KMS-11 (cell line): ENCODE data around the gene TMEM245.

Experiments used
- H2AFZ ChIP-seq: fragments of 200-600 bp; sonication (generic); 2 replicates; pipeline ENCODE4 v1.6.1; 2016; ENCODE audit warnings: antibody characterized with exemption, mixed run types, low read depth
- H3K27ac ChIP-seq: fragments of 200-600 bp; sonication (generic); 2 replicates; pipeline ENCODE4 v1.6.1; 2016; ENCODE audit warnings: mild to moderate bottlenecking, mixed run types
- H3K27me3 ChIP-seq: fragments of 200-600 bp; sonication (generic); 2 replicates; pipeline ENCODE4 v1.6.1; 2017; ENCODE audit warnings: mild to moderate bottlenecking, low read depth, mixed run types, moderate library complexity; ENCODE audit not compliant: insufficient read depth
- H3K36me3 ChIP-seq: fragments of 200-600 bp; sonication (generic); 2 replicates; pipeline ENCODE4 v1.6.1; 2017; ENCODE audit warnings: mild to moderate bottlenecking, mixed run types; ENCODE audit not compliant: insufficient read depth
- H3K4me1 ChIP-seq: fragments of 200-600 bp; sonication (generic); 2 replicates; pipeline ENCODE4 v1.6.1; 2016; ENCODE audit warnings: mild to moderate bottlenecking, low read depth, mixed run types; ENCODE audit not compliant: poor library complexity, severe bottlenecking
- H3K4me2 ChIP-seq: fragments of 200-600 bp; sonication (generic); 2 replicates; pipeline ENCODE4 v1.7.0; 2016; ENCODE audit warnings: mild to moderate bottlenecking, mixed run types
- H3K4me3 ChIP-seq: fragments of 200-600 bp; sonication (generic); IDR thresholded peaks from 2 replicates; pipeline ENCODE4 v1.6.1; 2017; ENCODE audit warnings: low read depth, low read length, mixed read lengths; ENCODE audit not compliant: insufficient read depth
- H3K79me2 ChIP-seq: fragments of 200-600 bp; sonication (generic); 2 replicates; pipeline ENCODE4 v1.6.1; 2016; ENCODE audit warnings: low read depth, mixed run types; ENCODE audit not compliant: insufficient read depth
- H3K9ac ChIP-seq: fragments of 200-600 bp; sonication (generic); 2 replicates; pipeline ENCODE4 v1.6.1; 2016; ENCODE audit warnings: mild to moderate bottlenecking, mixed run types
- H4K20me1 ChIP-seq: fragments of 200-600 bp; sonication (generic); 2 replicates; pipeline ENCODE4 v1.6.1; 2016; ENCODE audit warnings: mild to moderate bottlenecking, mixed run types; ENCODE audit not compliant: insufficient read depth
- CTCF ChIP-seq: fragments of 200-600 bp; sonication (generic); conservative IDR thresholded peaks from 2 replicates; pipeline ENCODE4 v1.6.1; 2017; ENCODE audit warnings: low read depth, mild to moderate bottlenecking, antibody characterized with exemption, low read length, moderate library complexity, mixed read lengths

TMEM245 gene

GRCh38 chr9:108996643-108997042, 123.1 kb downstream of the TMEM245 start:
- Histone ChIP-seq H3K4me3 (no peak overlapping the region), H3K4me1 (no peaks in the 10 kb centered on the region), H3K9ac (no peak overlapping the region), H4K20me1 (no peaks in the 10 kb centered on the region), H3K36me3 (no peaks in the 10 kb centered on the region), H2AFZ (no peak overlapping the region), H3K27me3 (no peaks in the 10 kb centered on the region), H3K79me2 (no peaks in the 10 kb centered on the region; the same call in 1 of the 2 replicates), H3K27ac (no peak overlapping the region), H3K4me2 (no peak overlapping the region)
- no peak for TF ChIP-seq CTCF

DNA sequence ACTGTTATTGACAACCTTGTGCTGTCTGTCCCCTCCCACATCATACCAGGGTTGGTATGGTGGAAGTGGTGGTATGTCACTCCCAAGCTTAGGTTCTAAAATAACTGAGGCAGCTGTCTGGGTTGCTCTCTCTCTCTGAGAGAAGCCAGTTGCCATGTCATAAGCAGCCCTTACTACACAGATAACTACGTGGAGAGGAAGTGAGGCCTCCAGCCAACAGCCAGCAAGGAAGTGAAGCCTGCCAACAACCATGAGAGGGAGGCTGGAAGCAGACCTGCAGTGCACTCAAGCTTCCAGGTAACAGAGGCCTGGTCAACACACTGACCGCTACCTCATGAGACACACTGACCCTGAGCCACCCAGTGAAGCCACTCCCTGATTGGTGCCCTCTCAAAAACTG, 125.1 kb downstream of the TMEM245 start:
- Histone ChIP-seq H3K79me2 (no peaks in the 10 kb centered on the region; the same call in 1 of the 2 replicates), H3K4me3 (no peak overlapping the region), H3K4me1 (no peaks in the 10 kb centered on the region), H3K4me2 (no peak overlapping the region), H3K27ac (no peak overlapping the region), H2AFZ (no peak overlapping the region), H3K9ac (no peak overlapping the region), H3K36me3 (no peaks in the 10 kb centered on the region), H3K27me3 (no peaks in the 10 kb centered on the region), H4K20me1 (no peaks in the 10 kb centered on the region)
- TF ChIP-seq CTCF, result no peak

- Histone ChIP-seq H3K36me3 (no peaks in the 10 kb centered on the region), H3K79me2 (no peaks in the 10 kb centered on the region; the same call in 1 of the 2 replicates), H3K27me3 (no peaks in the 10 kb centered on the region), H4K20me1 (no peaks in the 10 kb centered on the region), H3K4me3 (no peak overlapping the region), H2AFZ (no peak overlapping the region), H3K4me1 (no peaks in the 10 kb centered on the region), H3K4me2 (no peak overlapping the region), H3K27ac (no peak overlapping the region), H3K9ac (no peak overlapping the region)
- no peak for TF ChIP-seq CTCF
These were observed 128.3 kb downstream of the TMEM245 start for GRCh38 chr9:108991479-108991878.

DNA sequence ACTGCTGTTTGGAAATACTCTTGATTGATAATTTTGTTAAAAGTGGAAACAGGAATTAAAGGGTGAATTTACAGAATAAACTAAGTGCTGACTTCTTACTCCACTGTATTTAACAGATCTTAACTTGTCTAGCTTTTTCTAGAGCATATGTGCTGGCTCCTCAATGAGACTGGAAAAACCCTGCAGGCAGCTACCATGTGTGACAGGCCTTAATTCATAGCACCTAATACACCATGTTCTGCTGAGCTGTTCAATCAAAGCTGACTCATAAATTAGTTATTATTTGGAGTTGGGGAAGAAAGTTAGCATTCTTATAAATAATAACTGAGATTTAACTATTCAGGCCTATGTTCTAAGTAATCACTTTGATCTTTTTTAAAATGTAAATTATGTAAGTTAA, 135.9 kb downstream of the TMEM245 start:
- TF ChIP-seq CTCF, result no peak
- Histone ChIP-seq H3K4me3 (no peak overlapping the region), H3K9ac (no peak overlapping the region), H3K79me2 (no peaks in the 10 kb centered on the region), H4K20me1 (no peaks in the 10 kb centered on the region), H3K4me2 (no peak overlapping the region), H2AFZ (no peak overlapping the region), H3K27ac (no peak overlapping the region), H3K36me3 (no peaks in the 10 kb centered on the region), H3K27me3 (no peaks in the 10 kb centered on the region), H3K4me1 (no peaks in the 10 kb centered on the region)

DNA sequence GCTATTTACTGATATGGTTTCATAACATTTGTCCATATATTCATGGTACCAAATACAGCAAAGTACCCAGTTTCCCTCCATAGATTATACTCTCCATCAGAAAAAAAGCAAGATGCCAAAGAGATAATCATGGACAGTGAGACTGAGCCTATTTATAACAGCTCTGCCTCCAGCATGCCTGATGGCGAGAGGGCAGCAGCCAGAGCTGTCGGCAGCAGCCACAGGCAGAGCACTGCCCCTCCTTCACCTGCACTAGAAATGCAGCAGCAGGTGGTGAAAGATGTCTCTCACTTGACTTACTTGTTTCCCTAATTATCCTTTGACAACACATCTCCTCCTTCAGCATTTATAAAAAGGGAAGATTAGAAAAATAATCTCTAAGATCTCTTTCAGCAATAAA, 138.9 kb downstream of the TMEM245 start:
- Histone ChIP-seq H3K4me1 (no peaks in the 10 kb centered on the region), H2AFZ (no peak overlapping the region), H4K20me1 (no peaks in the 10 kb centered on the region), H3K4me3 (no peak overlapping the region), H3K36me3 (no peaks in the 10 kb centered on the region), H3K4me2 (no peak overlapping the region), H3K27ac (no peak overlapping the region), H3K9ac (no peak overlapping the region), H3K79me2 (no peaks in the 10 kb centered on the region), H3K27me3 (no peaks in the 10 kb centered on the region)
- no peak for TF ChIP-seq CTCF
